SK-N-SH (cell line): Measurements from ENCODE around the gene FBXL7.

Experiments used
- CHD2 ChIP-seq: fragments of 150-350 bp; IDR thresholded peaks from 2 replicates; pipeline ENCODE4 v1.6.1; 2018; ENCODE audit warnings: low read length; ENCODE audit not compliant: partially characterized antibody
- GABPA ChIP-seq: IDR thresholded peaks from 2 replicates; pipeline ENCODE4 v1.4.0; 2012; ENCODE audit warnings: low read depth, mild to moderate bottlenecking
- JUND ChIP-seq: IDR thresholded peaks from 2 replicates; pipeline ENCODE4 v1.4.0; 2012
- TF ChIP-seq, protein P1 (sequence below): IDR thresholded peaks from 2 replicates; pipeline ENCODE4 v1.6.1; 2012; ENCODE audit warnings: mild to moderate bottlenecking, low read depth, low read length, moderate library complexity
- TF ChIP-seq, protein P2 (sequence below): IDR thresholded peaks from 2 replicates; pipeline ENCODE4 v1.4.0; 2012; ENCODE audit warnings: low read depth
- TF ChIP-seq, protein P3 (sequence below): fragments of 200-600 bp; sonication (generic); IDR thresholded peaks from 2 replicates; pipeline ENCODE4 v1.6.1; 2017; ENCODE audit warnings: antibody characterized with exemption, mild to moderate bottlenecking, moderate library complexity

DNA sequence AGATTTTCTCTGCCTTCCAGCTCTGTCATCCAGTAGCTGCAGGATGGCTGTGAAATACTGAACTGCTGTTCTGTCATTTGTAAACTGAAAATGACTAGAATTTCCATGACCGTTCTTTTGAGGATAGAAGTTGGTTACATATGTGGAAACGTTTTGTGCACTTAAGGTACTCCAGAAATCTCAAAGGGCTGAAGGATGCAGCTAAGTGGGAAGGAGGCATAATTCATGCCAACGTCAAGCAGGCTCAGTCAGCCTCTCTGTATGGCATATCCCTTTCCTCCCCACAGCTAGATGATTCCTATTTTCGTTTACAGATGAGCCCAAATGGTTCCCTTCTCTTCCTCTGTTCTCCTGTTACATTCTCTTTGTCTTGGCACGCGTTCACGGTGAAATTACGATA is 257.6 kb downstream of the FBXL7 start:
- TF ChIP-seq, protein P1, sequence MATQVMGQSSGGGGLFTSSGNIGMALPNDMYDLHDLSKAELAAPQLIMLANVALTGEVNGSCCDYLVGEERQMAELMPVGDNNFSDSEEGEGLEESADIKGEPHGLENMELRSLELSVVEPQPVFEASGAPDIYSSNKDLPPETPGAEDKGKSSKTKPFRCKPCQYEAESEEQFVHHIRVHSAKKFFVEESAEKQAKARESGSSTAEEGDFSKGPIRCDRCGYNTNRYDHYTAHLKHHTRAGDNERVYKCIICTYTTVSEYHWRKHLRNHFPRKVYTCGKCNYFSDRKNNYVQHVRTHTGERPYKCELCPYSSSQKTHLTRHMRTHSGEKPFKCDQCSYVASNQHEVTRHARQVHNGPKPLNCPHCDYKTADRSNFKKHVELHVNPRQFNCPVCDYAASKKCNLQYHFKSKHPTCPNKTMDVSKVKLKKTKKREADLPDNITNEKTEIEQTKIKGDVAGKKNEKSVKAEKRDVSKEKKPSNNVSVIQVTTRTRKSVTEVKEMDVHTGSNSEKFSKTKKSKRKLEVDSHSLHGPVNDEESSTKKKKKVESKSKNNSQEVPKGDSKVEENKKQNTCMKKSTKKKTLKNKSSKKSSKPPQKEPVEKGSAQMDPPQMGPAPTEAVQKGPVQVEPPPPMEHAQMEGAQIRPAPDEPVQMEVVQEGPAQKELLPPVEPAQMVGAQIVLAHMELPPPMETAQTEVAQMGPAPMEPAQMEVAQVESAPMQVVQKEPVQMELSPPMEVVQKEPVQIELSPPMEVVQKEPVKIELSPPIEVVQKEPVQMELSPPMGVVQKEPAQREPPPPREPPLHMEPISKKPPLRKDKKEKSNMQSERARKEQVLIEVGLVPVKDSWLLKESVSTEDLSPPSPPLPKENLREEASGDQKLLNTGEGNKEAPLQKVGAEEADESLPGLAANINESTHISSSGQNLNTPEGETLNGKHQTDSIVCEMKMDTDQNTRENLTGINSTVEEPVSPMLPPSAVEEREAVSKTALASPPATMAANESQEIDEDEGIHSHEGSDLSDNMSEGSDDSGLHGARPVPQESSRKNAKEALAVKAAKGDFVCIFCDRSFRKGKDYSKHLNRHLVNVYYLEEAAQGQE = no peak
- TF ChIP-seq, protein P2, sequence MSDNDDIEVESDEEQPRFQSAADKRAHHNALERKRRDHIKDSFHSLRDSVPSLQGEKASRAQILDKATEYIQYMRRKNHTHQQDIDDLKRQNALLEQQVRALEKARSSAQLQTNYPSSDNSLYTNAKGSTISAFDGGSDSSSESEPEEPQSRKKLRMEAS = no peak
- TF ChIP-seq, protein P3, sequence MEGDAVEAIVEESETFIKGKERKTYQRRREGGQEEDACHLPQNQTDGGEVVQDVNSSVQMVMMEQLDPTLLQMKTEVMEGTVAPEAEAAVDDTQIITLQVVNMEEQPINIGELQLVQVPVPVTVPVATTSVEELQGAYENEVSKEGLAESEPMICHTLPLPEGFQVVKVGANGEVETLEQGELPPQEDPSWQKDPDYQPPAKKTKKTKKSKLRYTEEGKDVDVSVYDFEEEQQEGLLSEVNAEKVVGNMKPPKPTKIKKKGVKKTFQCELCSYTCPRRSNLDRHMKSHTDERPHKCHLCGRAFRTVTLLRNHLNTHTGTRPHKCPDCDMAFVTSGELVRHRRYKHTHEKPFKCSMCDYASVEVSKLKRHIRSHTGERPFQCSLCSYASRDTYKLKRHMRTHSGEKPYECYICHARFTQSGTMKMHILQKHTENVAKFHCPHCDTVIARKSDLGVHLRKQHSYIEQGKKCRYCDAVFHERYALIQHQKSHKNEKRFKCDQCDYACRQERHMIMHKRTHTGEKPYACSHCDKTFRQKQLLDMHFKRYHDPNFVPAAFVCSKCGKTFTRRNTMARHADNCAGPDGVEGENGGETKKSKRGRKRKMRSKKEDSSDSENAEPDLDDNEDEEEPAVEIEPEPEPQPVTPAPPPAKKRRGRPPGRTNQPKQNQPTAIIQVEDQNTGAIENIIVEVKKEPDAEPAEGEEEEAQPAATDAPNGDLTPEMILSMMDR = no peak
- no peak for TF ChIP-seq JUND
- no peak for TF ChIP-seq GABPA
- no peak for TF ChIP-seq CHD2
